Measurements from ENCODE around the gene GPI. TPM values are rescaled to one million over a fixed set of nuclear protein-coding genes. Genes with fewer than 3 reads are reported as not detected.
A peak's percentile ranks its signal among the peaks of the same experiment; 100 is the strongest.

The GPI gene
- total and polyA plus RNA-seq, 9 of the 15 experiments (the other 6 are each of a cell fraction or from before 2014, with no cell fraction given) = 88.3 to 358 (median 122) TPM

GRCh38 chr19:34316741-34317301 is 48.2 kb upstream of the GPI start:
- no peaks in the 10 kb centered on the region for H3K9me3 ChIP-seq (replicated peaks; ENCODE audit: control insufficient read depth, insufficient read depth, low read depth, low read length)
- DNase-seq (ENCODE audit: extremely low read depth in 1 of 4, low spot score in 3 of 4) = peak; percentile 30 to 49 (median 43)
- CTCF ChIA-PET (ENCODE audit: low intra/inter-chr PET ratio) = no interaction called here
- peak overlapping the region; percentile 59; the same call in 1 of the 2 replicates for H3K4me2 ChIP-seq (ENCODE audit: insufficient read depth, low read length)
- peaks cover 8% of the 10 kb centered on the region; the same call in 1 of the 3 replicates for H3K79me2 ChIP-seq (ENCODE audit: control insufficient read depth, insufficient read depth, low read length)
- H3K27me3 ChIP-seq (ENCODE audit: control insufficient read depth in 2 of 2, insufficient read depth in 2 of 2, low read length in 2 of 2) = no peaks in the 10 kb centered on the region
- H3K36me3 ChIP-seq (ENCODE audit: control insufficient read depth, insufficient read depth, low read length) = peaks cover 9% of the 10 kb centered on the region; the same call in 2 of the 3 replicates
- POLR2A ChIA-PET = interaction anchor here (1.3 to 4.6 kb wide), 2 partner anchors 10 to 145 kb away, joined by 4 to 24 read pairs; partner anchors contain the start of gene LSM14A
- no peaks in the 10 kb centered on the region for H3K9me1 ChIP-seq (ENCODE audit: control insufficient read depth, insufficient read depth, low read length)
- ATAC-seq = peak; percentile 34
- intact Hi-C loops (cut with micrococcal nuclease) (no loop called here), in situ Hi-C loops (cut with MboI) (no loop called here)
- H4K20me1 ChIP-seq (replicated peaks; ENCODE audit: control insufficient read depth, insufficient read depth, low read length) = peaks cover 14% of the 10 kb centered on the region
- peak; percentile 74 for FAIRE-seq
- 0 out of 3 replicates have a peak overlapping the region, but pooled peaks have one; percentile 8 for H3K27ac ChIP-seq (ENCODE audit: extremely low read depth, low read depth, low read length)
- WGBS (ENCODE audit: insufficient coverage, low coverage, missing lambda C conversion rate) = 62% methylated on average over 5 of the region's 5 CpGs
- no peak overlapping the region for H2AFZ ChIP-seq (ENCODE audit: low read depth, low read length)
- H3K4me1 ChIP-seq (replicated peaks in 1 of 2; ENCODE audit: control insufficient read depth in 2 of 2, insufficient read depth in 2 of 2, low read length in 2 of 2) = peaks cover 25 to 34% of the 10 kb centered on the region in 2 experiments
- no peak overlapping the region; a peak in 1 of 4 replicates for H3K9ac ChIP-seq (ENCODE audit: insufficient read depth in 1 of 2, low read depth in 2 of 2, low read length in 2 of 2)
- H3K4me3 ChIP-seq = no peak overlapping the region
- no TSS peak for BruUV-seq (replicated peaks)
- TF ChIP-seq TCFL5 (CRISPR knock-in tag; conservative IDR thresholded peaks at IDR 0.05) (no peak), POLR2H (tag; IDR thresholded peaks at IDR 0.05; ENCODE audit: low read depth) (no peak), ZNF609 (CRISPR knock-in tag; IDR thresholded peaks at IDR 0.05; ENCODE audit: borderline replicate concordance) (no peak), HMGN3 (IDR thresholded peaks at IDR 0.05; ENCODE audit: borderline replicate concordance, extremely low read depth, insufficient read length, low read depth, low read length) (no peak), SOX6 (IDR thresholded peaks at IDR 0.05) (0 out of 2 replicates have a peak, but pooled peaks have one; percentile 12), FOXK2 (conservative IDR thresholded peaks at IDR 0.05 in 1 of 2, IDR thresholded peaks at IDR 0.05 in 1 of 2; ENCODE audit: low read depth in 2 of 2) (0 out of 4 replicates have a peak, but pooled peaks of 1 of the 2 experiments have one; percentile 19), ZNF184 (CRISPR knock-in tag; IDR thresholded peaks at IDR 0.05) (no peak), NUFIP1 (IDR thresholded peaks at IDR 0.05; ENCODE audit: partially characterized antibody) (no peak), THAP7 (CRISPR knock-in tag; IDR thresholded peaks at IDR 0.05) (no peak), HDAC6 (IDR thresholded peaks at IDR 0.05; ENCODE audit: low read depth, low read length) (no peak), JUND (IDR thresholded peaks at IDR 0.05; ENCODE audit: borderline replicate concordance, low read depth, low read length) (peak; percentile 87), JUND (tag; IDR thresholded peaks at IDR 0.05; ENCODE audit: borderline replicate concordance, low read depth, low read length) (peak; percentile 78; the same call in 2 of the 3 replicates), ELF2 (CRISPR knock-in tag; IDR thresholded peaks at IDR 0.05) (no peak), PHF20 (IDR thresholded peaks at IDR 0.05; ENCODE audit: partially characterized antibody) (no peak)
- TF ChIP-seq, protein P1, sequence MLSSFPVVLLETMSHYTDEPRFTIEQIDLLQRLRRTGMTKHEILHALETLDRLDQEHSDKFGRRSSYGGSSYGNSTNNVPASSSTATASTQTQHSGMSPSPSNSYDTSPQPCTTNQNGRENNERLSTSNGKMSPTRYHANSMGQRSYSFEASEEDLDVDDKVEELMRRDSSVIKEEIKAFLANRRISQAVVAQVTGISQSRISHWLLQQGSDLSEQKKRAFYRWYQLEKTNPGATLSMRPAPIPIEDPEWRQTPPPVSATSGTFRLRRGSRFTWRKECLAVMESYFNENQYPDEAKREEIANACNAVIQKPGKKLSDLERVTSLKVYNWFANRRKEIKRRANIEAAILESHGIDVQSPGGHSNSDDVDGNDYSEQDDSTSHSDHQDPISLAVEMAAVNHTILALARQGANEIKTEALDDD (IDR thresholded peaks at IDR 0.05) = no peak

Data from K562 (cell line).